Activated CD8-positive, alpha-beta T cell treated with anti-CD3 and anti-CD28 coated beads for 36 hours (primary cell): ENCODE results near the gene PTPN20. TPM values are rescaled to one million over a fixed set of nuclear protein-coding genes. Genes with fewer than 3 reads are reported as not detected.
"Not testable (repeated sequence)": the region's sequence is repeated elsewhere in the genome, so short reads cannot be mapped to it uniquely, and the experiment has no call there.

Experiments used
- ATAC-seq: fragments of 200-7000 bp; cut with Tn5 transposase; one replicate; pipeline ENCODE4 v1.10.0; 2021; ENCODE audit warnings: mild to moderate bottlenecking, moderate library complexity
- CTCF ChIA-PET: fragments of 350-600 bp; sonication (Branson Sonifier 250); formaldehyde crosslinking; loops from one replicate; lab custom pipeline; 2021; ENCODE audit warnings: antibody characterized with exemption; lab: Charles Lee
- POLR2A ChIA-PET: fragments of 350-600 bp; sonication (Branson Sonifier 250); formaldehyde crosslinking; loops from one replicate; lab custom pipeline; 2021; ENCODE audit warnings: antibody characterized with exemption; lab: Charles Lee
- DNase-seq: peaks from one replicate; pipeline ENCODE4 v3.0.0-alpha.2; 2020
- H3K27ac Mint-ChIP-seq: one replicate; pipeline ENCODE4 v1.8.0; 2021; ENCODE audit warnings: mild to moderate bottlenecking, mixed read lengths
- H3K27me3 Mint-ChIP-seq: one replicate; pipeline ENCODE4 v1.8.0; 2021; ENCODE audit warnings: mixed read lengths
- H3K36me3 Mint-ChIP-seq: one replicate; pipeline ENCODE4 v1.8.0; 2021; ENCODE audit warnings: low read depth, mixed read lengths
- H3K4me1 Mint-ChIP-seq: one replicate; pipeline ENCODE4 v1.8.0; 2021; ENCODE audit warnings: low read depth, mixed read lengths
- H3K4me3 Mint-ChIP-seq: one replicate; pipeline ENCODE4 v1.8.0; 2021; ENCODE audit warnings: mild to moderate bottlenecking, moderate library complexity, mixed read lengths
- H3K9me3 Mint-ChIP-seq: one replicate; pipeline ENCODE4 v1.8.0; 2021; ENCODE audit warnings: mixed read lengths
- intact Hi-C: fragments of 100-400 bp; cut with micrococcal nuclease; formaldehyde crosslinking; loops from one replicate; pipeline ENCODE4 v1.10.0; 2022
- total RNA-seq, 2 experiments: library from RNA; stranded (reverse); gene quantifications; one replicate each; pipeline ENCODE4 v1.2.3, GENCODE V29; 2021

PTPN20 gene
- total RNA-seq: under 1 TPM; 0.11 to 0.47 TPM

GRCh38 chr10:46911144-46911876 lies at the start of gene PTPN20:
Gene PTPN20, plus strand, starts transcription at chr10:46911428. Its CDS starts 21,072 bp downstream, at chr10:46932500.
- ATAC-seq, H3K36me3 Mint-ChIP-seq, H3K27me3 Mint-ChIP-seq, POLR2A ChIA-PET, intact Hi-C loops, H3K9me3 Mint-ChIP-seq, H3K4me3 Mint-ChIP-seq, DNase-seq, CTCF ChIA-PET, H3K4me1 Mint-ChIP-seq, H3K27ac Mint-ChIP-seq: not testable (repeated sequence)

GRCh38 chr10:46869716-46870115 lies 41.5 kb upstream of the PTPN20 start:
- H3K36me3 Mint-ChIP-seq, CTCF ChIA-PET, H3K4me1 Mint-ChIP-seq, H3K27ac Mint-ChIP-seq, ATAC-seq, intact Hi-C loops, DNase-seq, H3K4me3 Mint-ChIP-seq, POLR2A ChIA-PET, H3K9me3 Mint-ChIP-seq, H3K27me3 Mint-ChIP-seq: not testable (repeated sequence)

- H3K27ac Mint-ChIP-seq, H3K27me3 Mint-ChIP-seq, H3K4me1 Mint-ChIP-seq, DNase-seq, H3K9me3 Mint-ChIP-seq, POLR2A ChIA-PET, H3K4me3 Mint-ChIP-seq, ATAC-seq, H3K36me3 Mint-ChIP-seq, CTCF ChIA-PET, intact Hi-C loops: not testable (repeated sequence)
These were observed 39.6 kb upstream of the PTPN20 start for GRCh38 chr10:46871583-46871982.

GRCh38 chr10:46875304-46875703 lies 35.9 kb upstream of the PTPN20 start:
- H3K27me3 Mint-ChIP-seq, intact Hi-C loops, H3K9me3 Mint-ChIP-seq, DNase-seq, CTCF ChIA-PET, H3K36me3 Mint-ChIP-seq, H3K4me1 Mint-ChIP-seq, POLR2A ChIA-PET, H3K4me3 Mint-ChIP-seq, ATAC-seq, H3K27ac Mint-ChIP-seq: not testable (repeated sequence)

GRCh38 chr10:46876773-46877172 lies 34.5 kb upstream of the PTPN20 start:
- ATAC-seq, CTCF ChIA-PET, DNase-seq, POLR2A ChIA-PET, H3K4me1 Mint-ChIP-seq, H3K27me3 Mint-ChIP-seq, H3K9me3 Mint-ChIP-seq, H3K36me3 Mint-ChIP-seq, H3K27ac Mint-ChIP-seq, H3K4me3 Mint-ChIP-seq, intact Hi-C loops: not testable (repeated sequence)

GRCh38 chr10:46878761-46879160 lies 32.5 kb upstream of the PTPN20 start:
- H3K36me3 Mint-ChIP-seq, DNase-seq, H3K9me3 Mint-ChIP-seq, intact Hi-C loops, ATAC-seq, H3K4me3 Mint-ChIP-seq, CTCF ChIA-PET, H3K27me3 Mint-ChIP-seq, POLR2A ChIA-PET, H3K4me1 Mint-ChIP-seq, H3K27ac Mint-ChIP-seq: not testable (repeated sequence)

GRCh38 chr10:46890813-46891611 lies 20.2 kb upstream of the PTPN20 start:
- intact Hi-C loops, CTCF ChIA-PET, POLR2A ChIA-PET, H3K27ac Mint-ChIP-seq, H3K9me3 Mint-ChIP-seq, H3K27me3 Mint-ChIP-seq, ATAC-seq, H3K4me1 Mint-ChIP-seq, H3K4me3 Mint-ChIP-seq, H3K36me3 Mint-ChIP-seq: not testable (repeated sequence)
- peak; percentile 50 for DNase-seq

GRCh38 chr10:46896762-46897692 lies 14.2 kb upstream of the PTPN20 start:
- not testable (repeated sequence) for H3K4me3 Mint-ChIP-seq

GRCh38 chr10:46901247-46901646 lies 10.0 kb upstream of the PTPN20 start:
- intact Hi-C loops, H3K27me3 Mint-ChIP-seq, H3K4me3 Mint-ChIP-seq, H3K27ac Mint-ChIP-seq, H3K4me1 Mint-ChIP-seq, CTCF ChIA-PET, DNase-seq, H3K36me3 Mint-ChIP-seq, POLR2A ChIA-PET, H3K9me3 Mint-ChIP-seq, ATAC-seq: not testable (repeated sequence)

More at GRCh38 chr10:46896762-46897692, 14.2 kb upstream of the PTPN20 start:
- ATAC-seq, POLR2A ChIA-PET, H3K36me3 Mint-ChIP-seq, H3K27ac Mint-ChIP-seq, intact Hi-C loops, DNase-seq, H3K27me3 Mint-ChIP-seq, H3K9me3 Mint-ChIP-seq, CTCF ChIA-PET, H3K4me1 Mint-ChIP-seq: not testable (repeated sequence)

GRCh38 chr10:46903874-46904273 lies 7.4 kb upstream of the PTPN20 start:
- H3K27me3 Mint-ChIP-seq, DNase-seq, CTCF ChIA-PET, intact Hi-C loops, H3K36me3 Mint-ChIP-seq, H3K27ac Mint-ChIP-seq, H3K4me3 Mint-ChIP-seq, POLR2A ChIA-PET, H3K4me1 Mint-ChIP-seq, H3K9me3 Mint-ChIP-seq, ATAC-seq: not testable (repeated sequence)

GRCh38 chr10:46906359-46906758 lies 4.9 kb upstream of the PTPN20 start:
- H3K27ac Mint-ChIP-seq, POLR2A ChIA-PET, H3K36me3 Mint-ChIP-seq, H3K9me3 Mint-ChIP-seq, H3K4me3 Mint-ChIP-seq, CTCF ChIA-PET, H3K27me3 Mint-ChIP-seq, DNase-seq, H3K4me1 Mint-ChIP-seq, ATAC-seq, intact Hi-C loops: not testable (repeated sequence)
